Testis (tissue), 2 donors: ENCODE data around the gene COPZ1.

ENCODE experiments used
- CTCF ChIP-seq, 3 experiments: fragments of 450-650 bp in 2 of 3; fragments of 200-600 bp in 1 of 3; sonication (generic) in 1 of 3; IDR thresholded peaks; one replicate each; pipeline ENCODE4 v1.5.1; 2016 to 2019; ENCODE audit warnings: antibody characterized with exemption in 3 of 3, mild to moderate bottlenecking in 2 of 3, moderate library complexity in 1 of 3
- POLR2A ChIP-seq: fragments of 450-650 bp; IDR thresholded peaks from one replicate; pipeline ENCODE4 v1.6.1; 2017; ENCODE audit warnings: antibody characterized with exemption, mild to moderate bottlenecking, moderate library complexity

GRCh38 chr12:54341378-54342300 is 16.7 kb downstream of the COPZ1 start:
- TF ChIP-seq CTCF (IDR thresholded peaks at IDR 0.05) (no peak), POLR2A (no peak)
